ENCODE results near the gene ICE2. TPM values are rescaled to one million over a fixed set of nuclear protein-coding genes. Genes with fewer than 3 reads are reported as not detected.
A peak's percentile ranks its signal among the peaks of the same experiment; 100 is the strongest.

The ICE2 gene
- total RNA-seq, 1 experiment from 2014 or later: 42.3 TPM

- Histone ChIP-seq H3K4me1 (peaks cover 50% of the 10 kb centered on the region), H3K4me3 (ENCODE audit: low read depth, low read length) (no peak overlapping the region), H3K9me3 (no peaks in the 10 kb centered on the region), H3K36me3 (ENCODE audit: control insufficient read depth, insufficient read depth, low read length) (peaks cover 5% of the 10 kb centered on the region), H3K27me3 (replicated peaks; ENCODE audit: control insufficient read depth, insufficient read depth, low read length) (no peaks in the 10 kb centered on the region)
- no peak for DNase-seq
- Mint-ChIP-seq H3K4me3 (ENCODE audit: unreplicated experiment) (no peak overlapping the region), H3K36me3 (ENCODE audit: insufficient read depth, unreplicated experiment) (peaks cover 99% of the 10 kb centered on the region), H3K27ac (ENCODE audit: unreplicated experiment) (peak overlapping the region; percentile 81), H3K4me1 (ENCODE audit: low read depth, unreplicated experiment) (peaks cover 49% of the 10 kb centered on the region), H3K9me3 (ENCODE audit: unreplicated experiment) (no peaks in the 10 kb centered on the region), H3K27me3 (ENCODE audit: insufficient read depth, unreplicated experiment) (no peaks in the 10 kb centered on the region)
- BruUV-seq (replicated peaks): no TSS peak
- no peak for TF ChIP-seq CTCF (IDR thresholded peaks at IDR 0.05; ENCODE audit: insufficient read depth in 1 of 2, low read depth in 1 of 2, low read length in 1 of 2, severe bottlenecking in 1 of 2, unreplicated experiment in 1 of 2)
- intact Hi-C loops (cut with micrococcal nuclease; ENCODE audit: unreplicated experiment): no loop called here
- POLR2A ChIA-PET: interaction anchor here (2.6 kb wide), 1 partner anchor 19 kb away, joined by 9 read pairs; no protein-coding TSS in a partner anchor
- CTCF ChIA-PET: no interaction called here
Observed at GRCh38 chr15:60373327-60373726, 105.6 kb downstream of the ICE2 start.

DNA sequence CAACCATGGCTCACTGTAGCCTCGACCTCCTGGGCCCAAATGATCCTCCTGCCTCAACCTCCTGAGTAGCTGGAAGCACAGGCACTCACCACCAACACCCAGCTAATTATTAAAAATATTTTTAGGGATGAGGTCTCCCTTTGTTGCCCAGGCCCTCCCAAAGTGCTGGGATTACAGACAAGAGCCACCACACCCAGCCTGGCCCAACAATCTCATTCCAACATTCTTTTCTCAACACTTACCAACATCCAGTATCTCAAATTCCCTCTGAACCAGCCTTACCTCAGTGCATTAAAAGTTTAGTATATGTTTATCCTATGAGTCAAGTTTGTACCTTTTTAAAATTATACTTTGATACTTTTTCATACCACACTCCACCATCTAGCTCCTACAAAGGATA, 106.2 kb downstream of the ICE2 start:
- H3K4me3 ChIP-seq (ENCODE audit: low read depth, low read length): no peak overlapping the region
- H3K36me3 ChIP-seq (ENCODE audit: control insufficient read depth, insufficient read depth, low read length): peaks cover 5% of the 10 kb centered on the region
- peaks cover 45% of the 10 kb centered on the region for H3K4me1 ChIP-seq
- Mint-ChIP-seq H3K4me1 (ENCODE audit: low read depth, unreplicated experiment) (peaks cover 49% of the 10 kb centered on the region), H3K4me3 (ENCODE audit: unreplicated experiment) (no peak overlapping the region), H3K27me3 (ENCODE audit: insufficient read depth, unreplicated experiment) (no peaks in the 10 kb centered on the region), H3K36me3 (ENCODE audit: insufficient read depth, unreplicated experiment) (peaks cover 94% of the 10 kb centered on the region), H3K9me3 (ENCODE audit: unreplicated experiment) (no peaks in the 10 kb centered on the region), H3K27ac (ENCODE audit: unreplicated experiment) (peak overlapping the region; percentile 81)
- CTCF ChIA-PET: no interaction called here
- POLR2A ChIA-PET: no interaction called here
- intact Hi-C loops (cut with micrococcal nuclease; ENCODE audit: unreplicated experiment): no loop called here
- DNase-seq: no peak
- no peaks in the 10 kb centered on the region for H3K27me3 ChIP-seq (replicated peaks; ENCODE audit: control insufficient read depth, insufficient read depth, low read length)
- BruUV-seq (replicated peaks): no TSS peak
- H3K9me3 ChIP-seq: no peaks in the 10 kb centered on the region
- TF ChIP-seq CTCF (IDR thresholded peaks at IDR 0.05; ENCODE audit: insufficient read depth in 1 of 2, low read depth in 1 of 2, low read length in 1 of 2, severe bottlenecking in 1 of 2, unreplicated experiment in 1 of 2): no peak

GRCh38 chr15:60372227-60372626, 106.7 kb downstream of the ICE2 start:
- POLR2A ChIA-PET: interaction anchor here (0.6 kb wide), 1 partner anchor 1902 kb away, joined by 7 read pairs; no protein-coding TSS in a partner anchor
- DNase-seq: no peak
- H3K27ac Mint-ChIP-seq (ENCODE audit: unreplicated experiment): peak overlapping the region; percentile 81

More at GRCh38 chr15:60372227-60372626, 106.7 kb downstream of the ICE2 start:
- Mint-ChIP-seq H3K27me3 (ENCODE audit: insufficient read depth, unreplicated experiment) (no peaks in the 10 kb centered on the region), H3K9me3 (ENCODE audit: unreplicated experiment) (no peaks in the 10 kb centered on the region), H3K4me1 (ENCODE audit: low read depth, unreplicated experiment) (peaks cover 48% of the 10 kb centered on the region), H3K4me3 (ENCODE audit: unreplicated experiment) (no peak overlapping the region), H3K36me3 (ENCODE audit: insufficient read depth, unreplicated experiment) (peaks cover 89% of the 10 kb centered on the region)
- intact Hi-C loops (cut with micrococcal nuclease; ENCODE audit: unreplicated experiment): no loop called here
- Histone ChIP-seq H3K27me3 (replicated peaks; ENCODE audit: control insufficient read depth, insufficient read depth, low read length) (no peaks in the 10 kb centered on the region), H3K9me3 (no peaks in the 10 kb centered on the region), H3K4me3 (ENCODE audit: low read depth, low read length) (no peak overlapping the region), H3K36me3 (ENCODE audit: control insufficient read depth, insufficient read depth, low read length) (peaks cover 5% of the 10 kb centered on the region), H3K4me1 (peaks cover 40% of the 10 kb centered on the region)
- no peak for TF ChIP-seq CTCF (IDR thresholded peaks at IDR 0.05; ENCODE audit: insufficient read depth in 1 of 2, low read depth in 1 of 2, low read length in 1 of 2, severe bottlenecking in 1 of 2, unreplicated experiment in 1 of 2)
- no TSS peak for BruUV-seq (replicated peaks)
- CTCF ChIA-PET: no interaction called here
